22Rv1 (cell line): ENCODE results near the gene TEX264.

Experiments used
- H3K27ac ChIP-seq: fragments of 450-650 bp; 2 replicates; pipeline ENCODE4 v1.5.1; 2017
- CTCF ChIP-seq: fragments of 450-650 bp; IDR thresholded peaks from 2 replicates; pipeline ENCODE4 v1.5.1; 2017; ENCODE audit warnings: mild to moderate bottlenecking
- ZFX ChIP-seq: fragments of 450-650 bp; IDR thresholded peaks from 2 replicates; pipeline ENCODE4 v1.6.1; 2017; ENCODE audit warnings: antibody characterized with exemption, borderline replicate concordance

The TEX264 gene

GRCh38 chr3:51669241-51670052 is 1.6 kb upstream of the TEX264 start:
- TF ChIP-seq CTCF: peak; percentile 97
- no peak for TF ChIP-seq ZFX
- peak overlapping the region; percentile 95 for H3K27ac ChIP-seq

- H3K27ac ChIP-seq: peak overlapping the region; percentile 95
Measured at GRCh38 chr3:51670053-51670822, 814 bp upstream of the TEX264 start.

GRCh38 chr3:51671734-51672475 is 853 bp downstream of the TEX264 start:
- H3K27ac ChIP-seq: peak overlapping the region; percentile 95

More at GRCh38 chr3:51670053-51670822, 814 bp upstream of the TEX264 start:
- TF ChIP-seq CTCF (no peak), ZFX (no peak)

GRCh38 chr3:51673181-51673801 is 2.2 kb downstream of the TEX264 start:
- H3K27ac ChIP-seq: peak overlapping the region; percentile 95; the same call in 1 of the 2 replicates

More at GRCh38 chr3:51671734-51672475, 853 bp downstream of the TEX264 start:
- TF ChIP-seq ZFX (no peak), CTCF (no peak)

GRCh38 chr3:51673802-51674654 is 3.0 kb downstream of the TEX264 start:
- 0 out of 2 replicates have a peak overlapping the region, but pooled peaks have one; percentile 18 for H3K27ac ChIP-seq
- TF ChIP-seq CTCF (no peak), ZFX (no peak)

More at GRCh38 chr3:51673181-51673801, 2.2 kb downstream of the TEX264 start:
- TF ChIP-seq ZFX: no peak
- TF ChIP-seq CTCF: no peak

GRCh38 chr3:51675201-51675611 is 4.2 kb downstream of the TEX264 start:
- no peak overlapping the region for H3K27ac ChIP-seq
- TF ChIP-seq CTCF (no peak), ZFX (no peak)
